Measurements from ENCODE around the gene SFMBT1.
A peak's percentile ranks its signal among the peaks of the same experiment; 100 is the strongest.

Gene SFMBT1

GRCh38 chr3:52912885-52913731 is 132.8 kb downstream of the SFMBT1 start:
- no peak for DNase-seq

GRCh38 chr3:52910823-52911222 is 135.1 kb downstream of the SFMBT1 start:
- no peak for DNase-seq

- no peak for DNase-seq
Measured at GRCh38 chr3:52907497-52907896, 138.4 kb downstream of the SFMBT1 start.

- no peak for DNase-seq
Measured at GRCh38 chr3:52904552-52904951, 141.3 kb downstream of the SFMBT1 start.

GRCh38 chr3:52904000-52904399 is 141.9 kb downstream of the SFMBT1 start:
- no peak for DNase-seq

GRCh38 chr3:52897130-52898122 is 148.4 kb downstream of the SFMBT1 start, which contains the start of gene STIMATE:
STIMATE (minus strand) TSS chr3:52897548; CDS start chr3:52897450, 98 bp downstream.
- peak; percentile 50 for DNase-seq

GRCh38 chr3:52896613-52897012 is 149.3 kb downstream of the SFMBT1 start:
- DNase-seq, result no peak

GRCh38 chr3:52896151-52896550 is 149.7 kb downstream of the SFMBT1 start:
- no peak for DNase-seq

GRCh38 chr3:52895418-52895817 is 150.5 kb downstream of the SFMBT1 start:
- no peak for DNase-seq

GRCh38 chr3:52894756-52895155 is 151.1 kb downstream of the SFMBT1 start:
- no peak for DNase-seq

GRCh38 chr3:52893723-52894122 is 152.2 kb downstream of the SFMBT1 start:
- no peak for DNase-seq

- DNase-seq, result no peak
Measured at GRCh38 chr3:52892625-52893311, 153.1 kb downstream of the SFMBT1 start.

GRCh38 chr3:52892290-52892624 is 153.6 kb downstream of the SFMBT1 start:
- no peak for DNase-seq

GRCh38 chr3:52891615-52892081 is 154.2 kb downstream of the SFMBT1 start:
- DNase-seq, result peak; percentile 92

- no peak for DNase-seq
Measured at GRCh38 chr3:52891164-52891563, 154.7 kb downstream of the SFMBT1 start.

- no peak for DNase-seq
Measured at GRCh38 chr3:52890735-52891134, 155.1 kb downstream of the SFMBT1 start.

- no peak for DNase-seq
Measured at GRCh38 chr3:52889901-52890300, 156.0 kb downstream of the SFMBT1 start.

- DNase-seq, result no peak
Measured at GRCh38 chr3:52887166-52887565, 158.7 kb downstream of the SFMBT1 start.

- DNase-seq, result no peak
Measured at GRCh38 chr3:52886049-52886730, 159.7 kb downstream of the SFMBT1 start.

GRCh38 chr3:52882377-52882776 is 163.5 kb downstream of the SFMBT1 start:
- no peak for DNase-seq

GRCh38 chr3:52881871-52882270 is 164.0 kb downstream of the SFMBT1 start:
- DNase-seq, result no peak

GRCh38 chr3:52880474-52880873 is 165.4 kb downstream of the SFMBT1 start:
- no peak for DNase-seq

All from GF-D8 (cell line).